HepG2 (cell line): Measurements from ENCODE around the gene GATB. TPM values are rescaled to one million over a fixed set of nuclear protein-coding genes. Genes with fewer than 3 reads are reported as not detected.

ENCODE experiments used
- CCDC6 ChIP-seq: sonication (generic); formaldehyde crosslinking; IDR thresholded peaks from 2 replicates; pipeline ENCODE4 v1.8.1; 2022; ENCODE audit warnings: mild to moderate bottlenecking, missing genetic modification reagents, moderate library complexity
- DR1 ChIP-seq: sonication (generic); formaldehyde crosslinking; IDR thresholded peaks from 2 replicates; pipeline ENCODE4 v1.8.0; 2021; ENCODE audit warnings: mild to moderate bottlenecking, missing genetic modification reagents, inconsistent platforms
- FOSL1 ChIP-seq: sonication (generic); formaldehyde crosslinking; IDR thresholded peaks from 2 replicates; pipeline ENCODE4 v1.9.0; 2021; ENCODE audit warnings: missing genetic modification reagents, borderline replicate concordance
- FOXM1 ChIP-seq: sonication (generic); formaldehyde crosslinking; IDR thresholded peaks from 2 replicates; pipeline ENCODE4 v1.5.0; 2020; ENCODE audit warnings: missing genetic modification reagents
- GLI4 ChIP-seq: sonication (generic); formaldehyde crosslinking; IDR thresholded peaks from 2 replicates; pipeline ENCODE4 v1.5.1; 2020; ENCODE audit warnings: missing genetic modification reagents, mild to moderate bottlenecking, moderate library complexity, borderline replicate concordance
- PHF8 ChIP-seq: sonication (generic); formaldehyde crosslinking; IDR thresholded peaks from 2 replicates; pipeline ENCODE4 v1.5.0; 2020; ENCODE audit warnings: missing genetic modification reagents
- RARA ChIP-seq: IDR thresholded peaks from 2 replicates; pipeline ENCODE4 v1.6.1; 2016; ENCODE audit warnings: missing genetic modification reagents, missing compliant biosample characterization
- SOX6 ChIP-seq, 2 experiments: fragments of 450-650 bp in 1 of 2; sonication (generic) in 1 of 2; formaldehyde crosslinking in 1 of 2; IDR thresholded peaks; 2 replicates each; pipeline versions ENCODE4 v1.4.0 to v1.6.1; 2017 to 2020; ENCODE audit warnings: antibody characterized with exemption in 1 of 2, mild to moderate bottlenecking in 1 of 2, missing genetic modification reagents in 1 of 2
- TBX2 ChIP-seq: sonication (generic); formaldehyde crosslinking; IDR thresholded peaks from 2 replicates; pipeline ENCODE4 v1.5.0; 2020; ENCODE audit warnings: missing genetic modification reagents, mild to moderate bottlenecking, borderline replicate concordance
- ZFP36 ChIP-seq: fragments of 150-350 bp; IDR thresholded peaks from 2 replicates; pipeline ENCODE4 v1.6.1; 2018; ENCODE audit warnings: borderline replicate concordance, low read length, low read depth; ENCODE audit not compliant: partially characterized antibody
- ZFP41 ChIP-seq: sonication (generic); formaldehyde crosslinking; IDR thresholded peaks from 2 replicates; pipeline ENCODE4 v1.4.0; 2020; ENCODE audit warnings: mild to moderate bottlenecking, missing genetic modification reagents, borderline replicate concordance
- ZFY ChIP-seq: sonication (generic); formaldehyde crosslinking; IDR thresholded peaks from 2 replicates; pipeline ENCODE4 v1.4.0; 2020; ENCODE audit warnings: missing genetic modification reagents
- ZNF296 ChIP-seq: sonication (generic); formaldehyde crosslinking; conservative IDR thresholded peaks from 2 replicates; pipeline ENCODE4 v1.5.0; 2020; ENCODE audit warnings: mild to moderate bottlenecking, missing genetic modification reagents
- ZNF430 ChIP-seq: sonication (generic); formaldehyde crosslinking; IDR thresholded peaks from 2 replicates; pipeline ENCODE4 v1.9.0; 2021; ENCODE audit warnings: mild to moderate bottlenecking, missing genetic modification reagents
- ZNF484 ChIP-seq: sonication (generic); formaldehyde crosslinking; IDR thresholded peaks from 2 replicates; pipeline ENCODE4 v1.5.1; 2020; ENCODE audit warnings: mild to moderate bottlenecking, low read depth, missing genetic modification reagents, borderline replicate concordance
- ZNF558 ChIP-seq: sonication (generic); formaldehyde crosslinking; IDR thresholded peaks from 2 replicates; pipeline ENCODE4 v1.9.0; 2022; ENCODE audit warnings: mild to moderate bottlenecking, missing genetic modification reagents, borderline replicate concordance
- ZNF660 ChIP-seq: sonication (generic); formaldehyde crosslinking; IDR thresholded peaks from 2 replicates; pipeline ENCODE4 v1.5.1; 2020; ENCODE audit warnings: mild to moderate bottlenecking, low read depth, missing genetic modification reagents, borderline replicate concordance
- ZNF674 ChIP-seq: sonication (generic); formaldehyde crosslinking; IDR thresholded peaks from 2 replicates; pipeline ENCODE4 v1.5.0; 2020; ENCODE audit warnings: low read depth, mild to moderate bottlenecking, missing genetic modification reagents
- polyA plus RNA-seq, 8 experiments: library from polyadenylated mRNA; depleted of rRNA in 3 of 8; stranded (reverse) in 7 of 8; unstranded in 1 of 8; fragments of >200 nt; fragmentation: Illumina TruSeq in 4 of 8; extraction: Trizol in 4 of 8; gene quantifications; 2 replicates each; pipeline versions ENCODE4 v1.2.1 to v1.2.3, GENCODE V29; 2011 to 2016; ENCODE audit warnings: low read depth in 4 of 8, missing spikeins in 1 of 8, mixed read lengths in 1 of 8; ENCODE audit not compliant: insufficient read depth in 1 of 8
- total RNA-seq, 5 experiments: library from RNA; depleted of rRNA; stranded (reverse); fragments of >200 nt; fragmentation: Illumina TruSeq; extraction: Trizol; gene quantifications; 2 replicates each; pipeline ENCODE4 v1.2.3, GENCODE V29; 2016; ENCODE audit warnings: low read depth in 1 of 5
- TF ChIP-seq, protein P1 (sequence below): sonication (generic); formaldehyde crosslinking; IDR thresholded peaks from 2 replicates; pipeline ENCODE4 v1.5.0; 2020; ENCODE audit warnings: missing genetic modification reagents, mild to moderate bottlenecking, borderline replicate concordance
- TF ChIP-seq, protein P2 (sequence below): sonication (generic); formaldehyde crosslinking; IDR thresholded peaks from 2 replicates; pipeline ENCODE4 v1.4.0; 2020; ENCODE audit warnings: mild to moderate bottlenecking, missing genetic modification reagents
- TF ChIP-seq, protein P3 (sequence below): sonication (generic); formaldehyde crosslinking; IDR thresholded peaks from 2 replicates; pipeline ENCODE4 v1.4.0; 2020; ENCODE audit warnings: mild to moderate bottlenecking, missing genetic modification reagents
- TF ChIP-seq, protein P4 (sequence below): sonication (generic); formaldehyde crosslinking; IDR thresholded peaks from 2 replicates; pipeline ENCODE4 v1.4.0; 2020; ENCODE audit warnings: mild to moderate bottlenecking, low read depth, missing genetic modification reagents
- TF ChIP-seq, protein P5 (sequence below): sonication (generic); formaldehyde crosslinking; IDR thresholded peaks from 2 replicates; pipeline ENCODE4 v1.5.0; 2020; ENCODE audit warnings: missing genetic modification reagents

The GATB gene
- total and polyA plus RNA-seq, 2 of the 13 experiments (the other 11 are each of a cell fraction or from before 2014, with no cell fraction given), result 32.3 to 32.4 TPM

DNA sequence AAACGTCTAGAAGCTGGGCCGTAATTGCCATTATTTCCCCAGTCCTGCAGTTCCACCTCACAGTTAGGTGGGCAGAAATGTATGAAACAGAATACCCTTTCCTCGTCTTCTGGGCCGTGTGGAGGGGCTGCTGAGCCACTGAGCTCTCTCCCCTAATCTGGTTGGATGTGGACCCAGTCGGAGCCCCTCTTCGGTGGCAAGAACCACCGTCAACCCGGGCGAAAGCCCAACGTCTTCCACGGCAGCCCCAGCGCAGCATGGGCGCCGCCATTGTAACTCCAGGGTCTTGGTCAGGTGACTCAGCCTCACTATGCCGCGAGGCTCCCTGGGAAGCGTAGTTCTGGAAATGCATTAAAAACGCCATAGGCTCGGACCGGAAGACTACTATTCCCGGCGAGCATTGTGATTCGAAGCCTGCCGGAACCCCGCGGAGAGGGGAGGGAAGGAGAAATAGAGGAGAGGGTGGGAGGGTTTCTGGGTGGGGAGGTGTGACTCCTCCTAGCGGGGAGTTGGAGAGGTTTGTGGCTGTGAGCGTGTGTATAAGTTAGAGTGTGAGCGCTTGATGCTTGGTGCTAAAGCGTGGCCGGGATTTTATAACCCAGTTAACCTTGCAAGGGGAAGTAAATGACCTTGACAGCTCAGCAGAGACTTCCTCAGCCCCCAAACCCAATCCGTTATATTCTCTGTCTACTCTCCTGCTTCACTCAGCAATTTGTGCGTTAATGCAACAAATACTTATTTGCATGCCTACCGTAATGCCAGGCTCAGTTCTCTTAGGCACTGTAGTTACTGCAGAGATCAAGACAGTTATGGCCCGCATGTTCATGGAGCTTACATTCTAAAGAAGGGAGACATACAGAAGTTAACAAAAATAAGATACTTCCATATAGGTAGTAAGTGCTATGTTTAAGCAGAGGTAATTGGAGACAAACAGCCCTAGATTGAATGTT is at the start of gene GATB (continued):
- TF ChIP-seq ZFP36, result no peak
- TF ChIP-seq ZNF674, result no peak
- no peak for TF ChIP-seq SOX6 (IDR thresholded peaks at IDR 0.05)
- peak; percentile 44; the same call in 1 of the 2 replicates for TF ChIP-seq SOX6 (CRISPR knock-in tag; IDR thresholded peaks at IDR 0.05)
- TF ChIP-seq FOXM1 (CRISPR knock-in tag), result no peak
- no peak; the same call in 1 of the 2 replicates for TF ChIP-seq DR1 (CRISPR knock-in tag)
- TF ChIP-seq FOSL1, result no peak
- TF ChIP-seq PHF8 (CRISPR knock-in tag), result peak; percentile 81
- TF ChIP-seq, protein P1, sequence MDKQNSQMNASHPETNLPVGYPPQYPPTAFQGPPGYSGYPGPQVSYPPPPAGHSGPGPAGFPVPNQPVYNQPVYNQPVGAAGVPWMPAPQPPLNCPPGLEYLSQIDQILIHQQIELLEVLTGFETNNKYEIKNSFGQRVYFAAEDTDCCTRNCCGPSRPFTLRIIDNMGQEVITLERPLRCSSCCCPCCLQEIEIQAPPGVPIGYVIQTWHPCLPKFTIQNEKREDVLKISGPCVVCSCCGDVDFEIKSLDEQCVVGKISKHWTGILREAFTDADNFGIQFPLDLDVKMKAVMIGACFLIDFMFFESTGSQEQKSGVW (CRISPR knock-in tag), result no peak
- no peak for TF ChIP-seq ZNF558 (CRISPR knock-in tag)
- peak; percentile 64 for TF ChIP-seq CCDC6 (CRISPR knock-in tag)
- no peak for TF ChIP-seq RARA (CRISPR knock-in tag)
- no peak for TF ChIP-seq ZNF430 (CRISPR knock-in tag)
- peak; percentile 65 for TF ChIP-seq ZFY (CRISPR knock-in tag)
- TF ChIP-seq, protein P2, sequence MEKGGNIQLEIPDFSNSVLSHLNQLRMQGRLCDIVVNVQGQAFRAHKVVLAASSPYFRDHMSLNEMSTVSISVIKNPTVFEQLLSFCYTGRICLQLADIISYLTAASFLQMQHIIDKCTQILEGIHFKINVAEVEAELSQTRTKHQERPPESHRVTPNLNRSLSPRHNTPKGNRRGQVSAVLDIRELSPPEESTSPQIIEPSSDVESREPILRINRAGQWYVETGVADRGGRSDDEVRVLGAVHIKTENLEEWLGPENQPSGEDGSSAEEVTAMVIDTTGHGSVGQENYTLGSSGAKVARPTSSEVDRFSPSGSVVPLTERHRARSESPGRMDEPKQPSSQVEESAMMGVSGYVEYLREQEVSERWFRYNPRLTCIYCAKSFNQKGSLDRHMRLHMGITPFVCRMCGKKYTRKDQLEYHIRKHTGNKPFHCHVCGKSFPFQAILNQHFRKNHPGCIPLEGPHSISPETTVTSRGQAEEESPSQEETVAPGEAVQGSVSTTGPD (CRISPR knock-in tag), result no peak
- TF ChIP-seq ZNF296, result no peak
- TF ChIP-seq, protein P3, sequence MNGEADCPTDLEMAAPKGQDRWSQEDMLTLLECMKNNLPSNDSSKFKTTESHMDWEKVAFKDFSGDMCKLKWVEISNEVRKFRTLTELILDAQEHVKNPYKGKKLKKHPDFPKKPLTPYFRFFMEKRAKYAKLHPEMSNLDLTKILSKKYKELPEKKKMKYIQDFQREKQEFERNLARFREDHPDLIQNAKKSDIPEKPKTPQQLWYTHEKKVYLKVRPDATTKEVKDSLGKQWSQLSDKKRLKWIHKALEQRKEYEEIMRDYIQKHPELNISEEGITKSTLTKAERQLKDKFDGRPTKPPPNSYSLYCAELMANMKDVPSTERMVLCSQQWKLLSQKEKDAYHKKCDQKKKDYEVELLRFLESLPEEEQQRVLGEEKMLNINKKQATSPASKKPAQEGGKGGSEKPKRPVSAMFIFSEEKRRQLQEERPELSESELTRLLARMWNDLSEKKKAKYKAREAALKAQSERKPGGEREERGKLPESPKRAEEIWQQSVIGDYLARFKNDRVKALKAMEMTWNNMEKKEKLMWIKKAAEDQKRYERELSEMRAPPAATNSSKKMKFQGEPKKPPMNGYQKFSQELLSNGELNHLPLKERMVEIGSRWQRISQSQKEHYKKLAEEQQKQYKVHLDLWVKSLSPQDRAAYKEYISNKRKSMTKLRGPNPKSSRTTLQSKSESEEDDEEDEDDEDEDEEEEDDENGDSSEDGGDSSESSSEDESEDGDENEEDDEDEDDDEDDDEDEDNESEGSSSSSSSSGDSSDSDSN (CRISPR knock-in tag), result peak; percentile 38; the same call in 1 of the 2 replicates
- no peak for TF ChIP-seq GLI4
- TF ChIP-seq, protein P4, sequence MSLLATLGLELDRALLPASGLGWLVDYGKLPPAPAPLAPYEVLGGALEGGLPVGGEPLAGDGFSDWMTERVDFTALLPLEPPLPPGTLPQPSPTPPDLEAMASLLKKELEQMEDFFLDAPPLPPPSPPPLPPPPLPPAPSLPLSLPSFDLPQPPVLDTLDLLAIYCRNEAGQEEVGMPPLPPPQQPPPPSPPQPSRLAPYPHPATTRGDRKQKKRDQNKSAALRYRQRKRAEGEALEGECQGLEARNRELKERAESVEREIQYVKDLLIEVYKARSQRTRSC (CRISPR knock-in tag), result no peak
- TF ChIP-seq, protein P5, sequence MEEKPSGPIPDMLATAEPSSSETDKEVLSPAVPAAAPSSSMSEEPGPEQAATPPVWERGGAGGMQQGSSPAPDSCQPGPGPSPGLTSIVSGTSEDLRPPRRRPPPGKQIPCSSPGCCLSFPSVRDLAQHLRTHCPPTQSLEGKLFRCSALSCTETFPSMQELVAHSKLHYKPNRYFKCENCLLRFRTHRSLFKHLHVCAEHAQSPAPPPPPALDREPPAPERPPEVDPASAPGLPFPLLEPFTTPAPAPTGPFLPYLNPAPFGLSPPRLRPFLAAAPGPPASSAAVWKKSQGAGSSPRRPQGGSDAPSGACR (CRISPR knock-in tag), result no peak
- no peak for TF ChIP-seq ZNF660 (CRISPR knock-in tag)
- peak; percentile 31; the same call in 1 of the 2 replicates for TF ChIP-seq TBX2
- no peak for TF ChIP-seq ZNF484 (CRISPR knock-in tag)
- TF ChIP-seq ZFP41 (CRISPR knock-in tag), result no peak
